ENCODE results near the gene PRRC1. TPM values are rescaled to one million over a fixed set of nuclear protein-coding genes. Genes with fewer than 3 reads are reported as not detected.

PRRC1 gene
- total and polyA plus RNA-seq, 9 of the 15 experiments (the other 6 are each of a cell fraction or from before 2014, with no cell fraction given), result 23.4 to 68.7 (median 43.9) TPM

GRCh38 chr5:127587246-127587917, 69.9 kb downstream of the PRRC1 start (continued):
- TF ChIP-seq ESRRA (IDR thresholded peaks at IDR 0.05; ENCODE audit: borderline replicate concordance, low read depth) (no peak), CBFA2T2 (conservative IDR thresholded peaks at IDR 0.05) (no peak)

DNA sequence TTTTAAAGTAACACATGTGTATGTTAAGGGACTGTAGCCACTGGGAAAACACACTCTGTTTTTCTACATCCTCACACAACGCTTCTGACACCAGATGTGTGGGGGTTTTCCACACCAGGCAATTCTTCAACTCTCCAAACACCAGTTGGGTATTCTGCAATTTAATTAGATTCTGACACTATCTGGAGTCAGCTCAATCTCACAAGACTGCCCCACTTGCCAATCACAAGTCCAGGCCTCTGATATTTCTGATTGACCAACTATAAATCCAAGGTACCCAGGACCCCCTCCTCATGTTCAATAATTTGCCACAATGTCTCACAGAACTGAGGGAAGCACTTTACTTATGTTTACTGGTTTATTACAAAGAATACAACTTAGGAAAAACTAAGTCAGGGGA, 70.9 kb downstream of the PRRC1 start:
- in situ Hi-C loops (cut with MboI) (no loop called here), intact Hi-C loops (cut with micrococcal nuclease) (no loop called here)
- no peaks in the 10 kb centered on the region for H3K79me2 ChIP-seq (ENCODE audit: control insufficient read depth, insufficient read depth, low read length)
- H3K27ac ChIP-seq (ENCODE audit: extremely low read depth, low read depth, low read length), result no peak overlapping the region
- H3K9ac ChIP-seq (ENCODE audit: insufficient read depth in 1 of 2, low read depth in 2 of 2, low read length in 2 of 2), result no peak overlapping the region
- no peak overlapping the region for H3K4me3 ChIP-seq
- H3K9me3 ChIP-seq (replicated peaks; ENCODE audit: control insufficient read depth, insufficient read depth, low read depth, low read length), result no peaks in the 10 kb centered on the region
- no peak for FAIRE-seq
- CTCF ChIA-PET (ENCODE audit: low intra/inter-chr PET ratio), result no interaction called here
- H3K4me1 ChIP-seq (replicated peaks in 1 of 2; ENCODE audit: control insufficient read depth in 2 of 2, insufficient read depth in 2 of 2, low read length in 2 of 2), result no peaks in the 10 kb centered on the region
- WGBS (ENCODE audit: insufficient coverage, low coverage, missing lambda C conversion rate), result 18% methylated on average over 1 of the region's 1 CpG
- no peaks in the 10 kb centered on the region for H3K36me3 ChIP-seq (ENCODE audit: control insufficient read depth, insufficient read depth, low read length)
- H3K4me2 ChIP-seq (ENCODE audit: insufficient read depth, low read length), result no peak overlapping the region
- H4K20me1 ChIP-seq (replicated peaks; ENCODE audit: control insufficient read depth, insufficient read depth, low read length), result no peaks in the 10 kb centered on the region
- POLR2A ChIA-PET, result no interaction called here
- no peaks in the 10 kb centered on the region for H3K9me1 ChIP-seq (ENCODE audit: control insufficient read depth, insufficient read depth, low read length)
- no peak for DNase-seq (ENCODE audit: extremely low read depth in 1 of 4, low spot score in 3 of 4)
- peaks cover 0 to 6% of the 10 kb centered on the region in 2 experiments; a peak in 1 of 5 replicates for H3K27me3 ChIP-seq (ENCODE audit: control insufficient read depth in 2 of 2, insufficient read depth in 2 of 2, low read length in 2 of 2)
- TF ChIP-seq ZNF277 (CRISPR knock-in tag; IDR thresholded peaks at IDR 0.05; ENCODE audit: borderline replicate concordance) (no peak), POLR2A (conservative IDR thresholded peaks at IDR 0.05) (no peak), HDAC1 (IDR thresholded peaks at IDR 0.05) (no peak), ZNF3 (CRISPR knock-in tag; IDR thresholded peaks at IDR 0.05) (no peak), GABPA (tag; conservative IDR thresholded peaks at IDR 0.05; ENCODE audit: low read depth) (no peak)
- TF ChIP-seq, protein P1, sequence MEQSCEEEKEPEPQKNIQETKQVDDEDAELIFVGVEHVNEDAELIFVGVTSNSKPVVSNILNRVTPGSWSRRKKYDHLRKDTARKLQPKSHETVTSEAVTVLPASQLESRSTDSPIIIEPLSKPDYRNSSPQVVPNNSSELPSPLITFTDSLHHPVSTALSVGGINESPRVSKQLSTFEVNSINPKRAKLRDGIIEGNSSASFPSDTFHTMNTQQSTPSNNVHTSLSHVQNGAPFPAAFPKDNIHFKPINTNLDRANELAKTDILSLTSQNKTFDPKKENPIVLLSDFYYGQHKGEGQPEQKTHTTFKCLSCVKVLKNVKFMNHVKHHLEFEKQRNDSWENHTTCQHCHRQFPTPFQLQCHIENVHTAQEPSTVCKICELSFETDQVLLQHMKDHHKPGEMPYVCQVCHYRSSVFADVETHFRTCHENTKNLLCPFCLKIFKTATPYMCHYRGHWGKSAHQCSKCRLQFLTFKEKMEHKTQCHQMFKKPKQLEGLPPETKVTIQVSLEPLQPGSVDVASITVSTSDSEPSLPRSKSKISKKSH (CRISPR knock-in tag; IDR thresholded peaks at IDR 0.05), result no peak
- no TSS peak for BruUV-seq (replicated peaks)
- no peak overlapping the region for H2AFZ ChIP-seq (ENCODE audit: low read depth, low read length)
- ATAC-seq, result no peak

Measured in K562 (cell line).